Panc1 (cell line): ENCODE data around the gene CYP26B1. TPM values are rescaled to one million over a fixed set of nuclear protein-coding genes. Genes with fewer than 3 reads are reported as not detected.

ENCODE experiments used
- ATAC-seq: fragments of 200-7000 bp; cut with Tn5 transposase; 2 replicates; pipeline ENCODE4 v1.9.1; 2020; ENCODE audit warnings: mild to moderate bottlenecking, moderate library complexity
- BruUV-seq: library from RNA; stranded (reverse); fragments of 400-500 nt; replicated peaks from 2 replicates; lab custom pipeline; 2021; lab: Mats Ljungman, UMichigan
- CTCF ChIA-PET: fragments of 300-600 bp; sonication (Branson Sonifier 250); formaldehyde crosslinking; loops from one replicate; lab custom pipeline; 2022; ENCODE audit warnings: antibody characterized with exemption; lab: Charles Lee
- POLR2A ChIA-PET: fragments of 300-600 bp; sonication (Branson Sonifier 250); formaldehyde crosslinking; loops from one replicate; lab custom pipeline; 2022; ENCODE audit warnings: antibody characterized with exemption; lab: Charles Lee
- DNase-seq: peaks from one replicate; pipeline ENCODE4 v3.0.0-alpha.2; 2010; ENCODE audit warnings: low read depth, low spot score
- H3K27ac ChIP-seq: 2 replicates; pipeline ENCODE4 v1.5.1; 2011; ENCODE audit warnings: mild to moderate bottlenecking, low read length, inconsistent platforms
- H3K27me3 ChIP-seq: fragments of 200-500 bp; sonication (Bioruptor generic); 2 replicates; pipeline ENCODE4 v1.6.0; 2014; ENCODE audit warnings: low read length, inconsistent platforms; ENCODE audit not compliant: control insufficient read depth, insufficient read depth
- H3K36me3 ChIP-seq: fragments of 200-500 bp; sonication (Bioruptor generic); 2 replicates; pipeline ENCODE4 v1.5.1; 2014; ENCODE audit warnings: inconsistent platforms, mild to moderate bottlenecking, low read length, moderate library complexity; ENCODE audit not compliant: control insufficient read depth, insufficient read depth
- H3K4me1 ChIP-seq: 2 replicates; pipeline ENCODE4 v1.5.1; 2011; ENCODE audit warnings: inconsistent platforms, mild to moderate bottlenecking, low read length, moderate library complexity; ENCODE audit not compliant: control insufficient read depth, insufficient read depth
- H3K4me3 ChIP-seq, 2 experiments: 2 replicates each; pipeline ENCODE4 v1.5.1; 2011 to 2012; ENCODE audit warnings: low read depth in 2 of 2, low read length in 2 of 2, mild to moderate bottlenecking in 2 of 2, inconsistent platforms in 1 of 2, moderate library complexity in 1 of 2
- H3K9me3 ChIP-seq: fragments of 200-500 bp; sonication (Bioruptor generic); 2 replicates; pipeline ENCODE4 v1.5.1; 2014; ENCODE audit warnings: low read depth, mild to moderate bottlenecking, inconsistent platforms, low read length, moderate library complexity; ENCODE audit not compliant: control insufficient read depth, insufficient read depth
- CTCF ChIP-seq: fragments of 450-650 bp; IDR thresholded peaks from 2 replicates; pipeline ENCODE4 v1.5.1; 2017; ENCODE audit warnings: mild to moderate bottlenecking
- POLR2AphosphoS5 ChIP-seq: IDR thresholded peaks from 2 replicates; pipeline ENCODE4 v1.6.1; 2012; ENCODE audit warnings: mild to moderate bottlenecking, low read depth, low read length, moderate library complexity
- REST ChIP-seq, 2 experiments: IDR thresholded peaks; 2 replicates each; pipeline ENCODE4 v1.6.1; 2011 to 2012; ENCODE audit warnings: low read depth in 2 of 2, control low read depth in 1 of 2, low read length in 1 of 2, mild to moderate bottlenecking in 1 of 2, moderate library complexity in 1 of 2; ENCODE audit not compliant: insufficient read depth in 1 of 2
- SIN3A ChIP-seq: IDR thresholded peaks from 2 replicates; pipeline ENCODE4 v1.6.1; 2012; ENCODE audit warnings: low read depth, mild to moderate bottlenecking, low read length, moderate library complexity, borderline replicate concordance; ENCODE audit not compliant: insufficient read depth
- TCF7L2 ChIP-seq: IDR thresholded peaks from 2 replicates; pipeline ENCODE4 v1.6.1; 2011; ENCODE audit warnings: mild to moderate bottlenecking, low read depth, low read length, inconsistent platforms
- in situ Hi-C: cut with HindIII; loops from 2 replicates; pipeline ENCODE4 v1.10.0; 2016; ENCODE audit warnings: low sequenced_read_pairs, low pct_unique_long_range_greater_than_20kb
- intact Hi-C: fragments of 100-400 bp; cut with micrococcal nuclease; formaldehyde crosslinking; loops from one replicate; pipeline ENCODE4 v1.10.0; 2022; ENCODE audit not compliant: unreplicated experiment
- total RNA-seq: library from RNA; stranded (reverse); gene quantifications from one replicate; pipeline ENCODE4 v1.2.1, GENCODE V29; 2021; ENCODE audit not compliant: unreplicated experiment

CYP26B1 gene
- total RNA-seq, 1 experiment from 2014 or later: 12.3 TPM

- Histone ChIP-seq H3K27ac (no peak overlapping the region), H3K4me3 (no peak overlapping the region), H3K4me1 (peaks cover 7% of the 10 kb centered on the region), H3K27me3 (no peaks in the 10 kb centered on the region), H3K9me3 (no peaks in the 10 kb centered on the region), H3K36me3 (no peaks in the 10 kb centered on the region)
- in situ Hi-C loops: no loop called here
- DNase-seq (no peak), ATAC-seq (no peak)
- ChIA-PET POLR2A (no interaction called here), CTCF (interaction anchor here (0.6 kb wide), 1 partner anchor 1005 kb away, joined by 3 read pairs; no protein-coding TSS in a partner anchor)
- TF ChIP-seq POLR2AphosphoS5: no peak
- TF ChIP-seq SIN3A: no peak
- TF ChIP-seq TCF7L2: no peak
- no peak for TF ChIP-seq REST (IDR thresholded peaks at IDR 0.05; ENCODE audit: insufficient read depth in 1 of 2, low read depth in 2 of 2, low read length in 1 of 2)
- TF ChIP-seq CTCF: no peak
- no TSS peak for BruUV-seq
- intact Hi-C loops: no loop called here
Measured at GRCh38 chr2:72134408-72134996, 13.2 kb downstream of the CYP26B1 start.

GRCh38 chr2:72133721-72134407 lies 13.8 kb downstream of the CYP26B1 start:
- H3K4me1 ChIP-seq: peaks cover 7% of the 10 kb centered on the region
- DNase-seq: no peak
- no peaks in the 10 kb centered on the region for H3K36me3 ChIP-seq
- H3K4me3 ChIP-seq: no peak overlapping the region
- intact Hi-C loops (no loop called here), in situ Hi-C loops (no loop called here)
- no peaks in the 10 kb centered on the region for H3K27me3 ChIP-seq
- H3K9me3 ChIP-seq: no peaks in the 10 kb centered on the region
- no peak for TF ChIP-seq SIN3A
- no peak for TF ChIP-seq TCF7L2
- no peak for TF ChIP-seq REST (IDR thresholded peaks at IDR 0.05; ENCODE audit: insufficient read depth in 1 of 2, low read depth in 2 of 2, low read length in 1 of 2)
- TF ChIP-seq POLR2AphosphoS5: no peak
- TF ChIP-seq CTCF: no peak
- ATAC-seq: no peak
- POLR2A ChIA-PET: no interaction called here
- CTCF ChIA-PET: no interaction called here
- no TSS peak for BruUV-seq
- no peak overlapping the region for H3K27ac ChIP-seq
